Stomach smooth muscle (tissue), 2 donors: ENCODE results near the gene TSFM.
A peak's percentile ranks its signal among the peaks of the same experiment; 100 is the strongest.
"Not testable (repeated sequence)": the region's sequence is repeated elsewhere in the genome, so short reads cannot be mapped to it uniquely, and the experiment has no call there.

ENCODE experiments used
- H3K27ac ChIP-seq: one replicate; pipeline ENCODE4 v1.7.0; 2013; ENCODE audit warnings: mild to moderate bottlenecking, low read length, inconsistent platforms
- H3K27me3 ChIP-seq, 2 donors: one replicate each; pipeline ENCODE4 v1.7.0; 2013; ENCODE audit warnings: low read length in 2 of 2; ENCODE audit not compliant: insufficient read depth in 2 of 2, control insufficient read depth in 1 of 2
- H3K36me3 ChIP-seq, 2 donors: one replicate each; pipeline ENCODE4 v1.7.0; 2013; ENCODE audit warnings: low read length in 2 of 2; ENCODE audit not compliant: control insufficient read depth in 2 of 2, insufficient read depth in 2 of 2
- H3K4me1 ChIP-seq: one replicate; pipeline ENCODE4 v1.7.0; 2013; ENCODE audit warnings: low read length; ENCODE audit not compliant: control insufficient read depth, insufficient read depth
- H3K4me3 ChIP-seq, 2 donors: one replicate each; pipeline ENCODE4 v1.7.0; 2013; ENCODE audit warnings: low read length in 2 of 2
- H3K9ac ChIP-seq, 2 donors: one replicate each; pipeline ENCODE4 v1.7.0; 2013; ENCODE audit warnings: low read length in 2 of 2, mild to moderate bottlenecking in 1 of 2
- H3K9me3 ChIP-seq, 2 donors: one replicate each; pipeline ENCODE4 v1.7.0; 2013; ENCODE audit warnings: low read length in 2 of 2; ENCODE audit not compliant: control insufficient read depth in 2 of 2
- donor health status: healthy.
- donor health status: Pancreatic carcinoma.

Gene TSFM

GRCh38 chr12:57816001-57816854 lies 33.6 kb downstream of the TSFM start:
- H3K4me1 ChIP-seq = peaks cover 36% of the 10 kb centered on the region
- peaks cover 8 to 14% of the 10 kb centered on the region in 2 donors for H3K36me3 ChIP-seq
- H3K27ac ChIP-seq = peak overlapping the region; percentile 60
- H3K27me3 ChIP-seq = no peaks in the 10 kb centered on the region
- H3K9me3 ChIP-seq = no peaks in the 10 kb centered on the region
- no peak overlapping the region for H3K4me3 ChIP-seq
- no peak overlapping the region for H3K9ac ChIP-seq

- Histone ChIP-seq H3K27me3 (no peaks in the 10 kb centered on the region), H3K27ac (peak overlapping the region; percentile 60), H3K9me3 (no peaks in the 10 kb centered on the region), H3K36me3 (peaks cover 8 to 11% of the 10 kb centered on the region in 2 donors), H3K4me3 (no peak overlapping the region), H3K9ac (peak overlapping the region in 1 of 2 donors; percentile 18), H3K4me1 (peaks cover 40% of the 10 kb centered on the region)
Observed at GRCh38 chr12:57816855-57817151, 34.2 kb downstream of the TSFM start.

- Histone ChIP-seq H3K9ac (peak overlapping the region in 1 of 2 donors; percentile 25), H3K36me3 (peaks cover 13 to 14% of the 10 kb centered on the region in 2 donors)
Observed at GRCh38 chr12:57817261-57817989, 34.8 kb downstream of the TSFM start.

GRCh38 chr12:57817990-57818331 lies 35.4 kb downstream of the TSFM start:
- not testable (repeated sequence) for H3K4me3 ChIP-seq, H3K27me3 ChIP-seq, H3K9me3 ChIP-seq, H3K9ac ChIP-seq
- Histone ChIP-seq H3K27ac (peak overlapping the region; percentile 60), H3K36me3 (peaks cover 16% of the 10 kb centered on the region in 2 donors), H3K4me1 (peaks cover 40% of the 10 kb centered on the region)

More at GRCh38 chr12:57817261-57817989, 34.8 kb downstream of the TSFM start:
- peak overlapping the region; percentile 60 for H3K27ac ChIP-seq
- peaks cover 40% of the 10 kb centered on the region for H3K4me1 ChIP-seq
- no peaks in the 10 kb centered on the region for H3K27me3 ChIP-seq
- H3K9me3 ChIP-seq = no peaks in the 10 kb centered on the region
- H3K4me3 ChIP-seq = no peak overlapping the region

GRCh38 chr12:57820119-57820518 lies 37.5 kb downstream of the TSFM start:
- peaks cover 32% of the 10 kb centered on the region for H3K4me1 ChIP-seq

GRCh38 chr12:57821015-57821414 lies 38.4 kb downstream of the TSFM start:
- not testable (repeated sequence) for H3K4me3 ChIP-seq, H3K9ac ChIP-seq, H3K9me3 ChIP-seq, H3K27ac ChIP-seq, H3K27me3 ChIP-seq
- peaks cover 26% of the 10 kb centered on the region for H3K4me1 ChIP-seq
- peaks cover 41 to 43% of the 10 kb centered on the region in 2 donors for H3K36me3 ChIP-seq

More at GRCh38 chr12:57820119-57820518, 37.5 kb downstream of the TSFM start:
- not testable (repeated sequence) for H3K27ac ChIP-seq, H3K27me3 ChIP-seq, H3K4me3 ChIP-seq, H3K9me3 ChIP-seq, H3K9ac ChIP-seq
- peaks cover 34% of the 10 kb centered on the region in 2 donors for H3K36me3 ChIP-seq

- no peak overlapping the region for H3K27ac ChIP-seq
Observed at GRCh38 chr12:57821474-57822214, 39.1 kb downstream of the TSFM start.

GRCh38 chr12:57822392-57823130 lies 40.0 kb downstream of the TSFM start:
- Histone ChIP-seq H3K9ac (no peak overlapping the region), H3K36me3 (peaks cover 57 to 59% of the 10 kb centered on the region in 2 donors), H3K4me1 (peaks cover 25% of the 10 kb centered on the region), H3K27me3 (no peaks in the 10 kb centered on the region), H3K4me3 (no peak overlapping the region), H3K9me3 (no peaks in the 10 kb centered on the region), H3K27ac (peak overlapping the region; percentile 11)

More at GRCh38 chr12:57821474-57822214, 39.1 kb downstream of the TSFM start:
- peaks cover 48 to 50% of the 10 kb centered on the region in 2 donors for H3K36me3 ChIP-seq
- no peaks in the 10 kb centered on the region for H3K27me3 ChIP-seq
- no peak overlapping the region for H3K9ac ChIP-seq
- H3K4me3 ChIP-seq = no peak overlapping the region
- H3K9me3 ChIP-seq = no peaks in the 10 kb centered on the region
- H3K4me1 ChIP-seq = peaks cover 28% of the 10 kb centered on the region

GRCh38 chr12:57823131-57823907 lies 40.7 kb downstream of the TSFM start:
- peak overlapping the region; percentile 11 for H3K27ac ChIP-seq
- H3K36me3 ChIP-seq = peaks cover 62% of the 10 kb centered on the region in 2 donors
- no peaks in the 10 kb centered on the region for H3K9me3 ChIP-seq
- H3K4me1 ChIP-seq = peaks cover 21% of the 10 kb centered on the region
- H3K4me3 ChIP-seq = no peak overlapping the region
- no peak overlapping the region for H3K9ac ChIP-seq
- H3K27me3 ChIP-seq = no peaks in the 10 kb centered on the region
